ENCODE results near the gene COX10.
"Not testable (repeated sequence)": the region's sequence is repeated elsewhere in the genome, so short reads cannot be mapped to it uniquely, and the experiment has no call there.

Gene COX10

GRCh38 chr17:14186443-14186842 is 117.1 kb downstream of the COX10 start:
- DNase-seq, result not testable (repeated sequence)

- DNase-seq, result not testable (repeated sequence)
These were observed 121.5 kb downstream of the COX10 start for GRCh38 chr17:14190774-14191173.

- DNase-seq, result not testable (repeated sequence)
These were observed 122.2 kb downstream of the COX10 start for GRCh38 chr17:14191469-14191868.

- DNase-seq, result not testable (repeated sequence)
These were observed 122.7 kb downstream of the COX10 start for GRCh38 chr17:14192039-14192438.

- DNase-seq, result not testable (repeated sequence)
These were observed 123.5 kb downstream of the COX10 start for GRCh38 chr17:14192636-14193344.

GRCh38 chr17:14196377-14196997 is 127.2 kb downstream of the COX10 start:
- DNase-seq, result no peak

- DNase-seq, result no peak
These were observed 127.8 kb downstream of the COX10 start for GRCh38 chr17:14197057-14197456.

GRCh38 chr17:14197586-14197985 is 128.3 kb downstream of the COX10 start:
- DNase-seq, result no peak

GRCh38 chr17:14198013-14198412 is 128.7 kb downstream of the COX10 start:
- DNase-seq, result peak; percentile 32

- no peak for DNase-seq
These were observed 129.3 kb downstream of the COX10 start for GRCh38 chr17:14198575-14198974.

- DNase-seq, result no peak
These were observed 130.3 kb downstream of the COX10 start for GRCh38 chr17:14199601-14200000.

GRCh38 chr17:14200354-14200753 is 131.1 kb downstream of the COX10 start:
- no peak for DNase-seq

GRCh38 chr17:14201021-14201987 is 132.0 kb downstream of the COX10 start:
- no peak for DNase-seq

GRCh38 chr17:14201988-14202380 is 132.7 kb downstream of the COX10 start:
- no peak for DNase-seq

GRCh38 chr17:14202388-14203166 is 133.3 kb downstream of the COX10 start:
- DNase-seq, result no peak

GRCh38 chr17:14203388-14203787 is 134.1 kb downstream of the COX10 start:
- DNase-seq, result no peak

- DNase-seq, result no peak
These were observed 134.8 kb downstream of the COX10 start for GRCh38 chr17:14204084-14204483.

GRCh38 chr17:14204546-14204945 is 135.2 kb downstream of the COX10 start:
- no peak for DNase-seq

- DNase-seq, result no peak
These were observed 136.1 kb downstream of the COX10 start for GRCh38 chr17:14205380-14205779.

GRCh38 chr17:14205992-14206461 is 136.7 kb downstream of the COX10 start:
- no peak for DNase-seq

- no peak for DNase-seq
These were observed 137.6 kb downstream of the COX10 start for GRCh38 chr17:14206891-14207290.

- DNase-seq, result no peak
These were observed 138.5 kb downstream of the COX10 start for GRCh38 chr17:14207791-14208190.

GRCh38 chr17:14209215-14209614 is 139.9 kb downstream of the COX10 start:
- DNase-seq, result no peak
